ENCODE data around the gene CTDSPL.
"Not testable (repeated sequence)": the region's sequence is repeated elsewhere in the genome, so short reads cannot be mapped to it uniquely, and the experiment has no call there.

CTDSPL gene

DNA sequence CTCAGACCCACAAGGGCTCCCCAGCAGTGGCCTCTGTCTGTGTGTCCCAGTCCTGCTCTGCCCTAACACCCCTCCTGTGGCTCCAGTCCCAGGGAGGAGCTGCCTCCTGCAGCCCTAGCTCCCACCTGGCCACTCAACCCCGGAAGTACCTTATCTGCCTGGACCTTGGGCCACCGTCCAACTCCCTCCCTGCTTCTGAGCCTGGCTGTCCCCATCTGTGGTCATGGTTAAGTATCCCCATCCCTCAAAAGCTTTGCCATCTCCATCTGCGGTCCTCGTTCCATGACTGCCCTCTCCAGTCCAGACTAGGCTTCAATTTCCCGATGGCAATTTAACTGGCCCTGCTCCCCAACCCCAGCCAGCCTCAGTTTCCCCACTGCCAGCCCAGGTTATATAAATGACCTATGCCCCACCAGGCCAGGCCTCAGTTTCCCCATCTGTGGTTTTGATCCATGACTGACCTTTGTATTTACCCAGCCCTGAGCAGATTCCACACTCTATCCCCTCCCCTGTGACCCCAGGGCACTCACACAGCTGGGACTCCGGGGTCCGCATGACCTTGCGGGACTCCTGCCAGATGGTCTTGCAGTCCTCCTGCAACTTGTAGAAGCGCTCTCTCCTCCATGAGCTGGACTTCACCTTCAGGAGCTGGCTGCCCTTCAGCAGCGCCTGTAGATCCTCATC, 158.1 kb downstream of the CTDSPL start:
- no peak for DNase-seq (ENCODE audit: low spot score)

DNA sequence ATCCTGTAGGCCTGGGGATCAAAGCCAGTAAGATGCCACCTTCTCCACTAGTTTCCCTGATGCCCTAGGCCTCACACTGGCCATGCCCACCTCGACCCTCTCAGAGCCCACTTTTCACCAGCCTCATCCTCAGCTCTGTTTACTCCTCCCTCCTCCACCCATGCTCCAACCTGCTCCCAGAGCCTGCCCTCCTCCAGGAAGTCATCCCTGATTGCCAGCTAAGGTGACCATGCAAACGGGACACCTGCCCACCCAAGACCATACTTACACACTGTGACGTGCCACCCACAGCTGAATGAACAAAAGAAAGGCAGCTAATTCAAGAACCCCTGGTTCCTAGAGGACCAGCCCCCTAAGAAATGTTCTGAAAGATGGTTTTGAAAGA, 158.7 kb downstream of the CTDSPL start:
- no peak for DNase-seq (ENCODE audit: low spot score)

DNA sequence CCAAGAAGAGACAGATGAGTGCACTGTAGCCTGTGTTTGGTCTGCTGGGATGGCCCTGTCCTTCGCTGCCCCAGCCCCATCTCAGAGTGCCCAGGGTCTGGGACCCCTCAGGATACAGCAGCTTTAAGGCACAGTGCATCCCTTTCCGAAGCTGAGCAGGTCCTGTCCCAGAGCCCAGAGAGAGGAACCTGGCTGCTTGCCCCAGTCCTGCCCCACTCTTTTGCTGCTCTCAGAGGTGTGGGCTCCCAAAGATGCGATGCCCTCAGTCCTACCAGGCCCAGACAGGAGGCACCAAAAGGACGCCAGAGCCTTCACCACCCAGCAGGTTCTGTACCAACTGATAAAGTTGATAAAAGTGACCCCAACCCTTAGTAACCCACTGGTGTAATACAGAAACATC, 159.5 kb downstream of the CTDSPL start:
- no peak for DNase-seq (ENCODE audit: low spot score)

DNA sequence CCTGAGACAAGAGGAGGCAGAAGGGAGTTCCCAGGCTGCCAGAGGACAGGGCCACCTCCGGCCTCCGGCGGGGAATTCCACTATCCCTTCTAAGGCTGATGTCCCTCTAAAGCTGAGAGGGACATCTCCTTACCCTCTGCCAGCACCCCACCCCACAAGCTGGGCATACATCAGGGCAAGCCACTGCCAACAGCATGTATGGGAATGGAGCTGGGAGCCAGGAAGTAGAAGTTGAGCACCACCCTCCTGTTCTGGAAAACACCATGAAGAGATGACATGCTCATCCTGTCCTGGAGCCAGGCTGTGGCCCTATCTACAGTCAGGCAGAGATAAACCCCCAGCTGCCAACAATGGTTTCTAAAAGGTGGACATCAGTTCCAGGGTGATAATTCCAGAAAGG, 160.6 kb downstream of the CTDSPL start:
- no peak for DNase-seq (ENCODE audit: low spot score)

DNA sequence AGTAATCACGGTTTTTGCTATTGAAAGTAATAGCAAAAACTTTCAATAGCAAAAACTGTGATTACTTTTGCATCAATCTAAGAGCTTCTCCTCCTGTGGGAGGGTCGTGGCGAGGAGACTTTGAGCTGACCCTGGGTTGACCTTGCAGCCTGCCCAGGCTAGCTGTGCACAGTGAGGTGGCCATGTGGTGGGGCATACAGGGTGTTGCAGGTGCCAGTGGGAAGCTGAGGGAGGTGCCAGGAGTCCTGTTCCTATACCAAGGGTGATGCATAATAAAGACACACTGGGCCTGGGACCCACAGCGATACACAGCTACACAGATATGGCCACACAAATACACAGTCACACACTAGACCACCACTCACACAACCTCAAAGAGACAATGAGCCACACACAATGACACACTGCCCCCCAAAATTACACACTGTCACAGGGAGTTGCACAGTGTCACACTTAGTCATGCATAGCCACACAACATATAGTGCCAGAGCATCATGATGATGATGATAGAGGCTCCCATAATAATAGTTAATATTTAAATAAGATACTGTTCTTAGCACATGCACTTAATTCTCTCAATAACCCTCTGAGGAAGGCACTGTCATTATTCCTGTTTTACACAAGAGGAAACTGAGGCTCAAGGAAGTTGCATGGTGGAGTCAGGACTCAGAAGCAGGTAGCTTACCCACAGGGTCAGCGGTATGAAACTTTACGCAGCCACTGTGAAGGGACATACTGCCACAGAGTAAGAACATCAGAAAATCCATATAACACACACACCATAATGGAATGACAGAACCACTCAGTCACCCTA, 161.4 kb downstream of the CTDSPL start:
- DNase-seq (ENCODE audit: low spot score), result no peak

DNA sequence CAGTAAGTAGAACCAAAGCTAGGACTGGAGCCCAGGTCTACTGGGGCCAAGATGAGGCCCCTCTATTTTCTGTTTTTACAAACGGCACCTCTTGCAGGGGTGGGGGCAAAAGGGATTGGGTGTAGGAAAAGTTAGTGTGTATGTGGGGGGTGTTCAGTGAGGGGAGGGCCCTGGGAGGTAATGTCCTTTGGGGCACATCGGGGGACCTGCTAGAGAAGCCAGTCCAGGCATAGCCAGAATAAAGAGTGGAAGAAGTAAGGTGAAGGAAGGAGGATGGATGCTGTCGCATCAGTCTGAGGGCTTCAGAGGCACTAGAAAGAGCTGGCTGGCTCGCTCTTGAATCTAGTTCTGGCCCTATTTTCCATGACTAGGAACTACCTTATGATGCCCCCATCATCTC, 165.2 kb downstream of the CTDSPL start:
- DNase-seq (ENCODE audit: low spot score), result no peak

DNA sequence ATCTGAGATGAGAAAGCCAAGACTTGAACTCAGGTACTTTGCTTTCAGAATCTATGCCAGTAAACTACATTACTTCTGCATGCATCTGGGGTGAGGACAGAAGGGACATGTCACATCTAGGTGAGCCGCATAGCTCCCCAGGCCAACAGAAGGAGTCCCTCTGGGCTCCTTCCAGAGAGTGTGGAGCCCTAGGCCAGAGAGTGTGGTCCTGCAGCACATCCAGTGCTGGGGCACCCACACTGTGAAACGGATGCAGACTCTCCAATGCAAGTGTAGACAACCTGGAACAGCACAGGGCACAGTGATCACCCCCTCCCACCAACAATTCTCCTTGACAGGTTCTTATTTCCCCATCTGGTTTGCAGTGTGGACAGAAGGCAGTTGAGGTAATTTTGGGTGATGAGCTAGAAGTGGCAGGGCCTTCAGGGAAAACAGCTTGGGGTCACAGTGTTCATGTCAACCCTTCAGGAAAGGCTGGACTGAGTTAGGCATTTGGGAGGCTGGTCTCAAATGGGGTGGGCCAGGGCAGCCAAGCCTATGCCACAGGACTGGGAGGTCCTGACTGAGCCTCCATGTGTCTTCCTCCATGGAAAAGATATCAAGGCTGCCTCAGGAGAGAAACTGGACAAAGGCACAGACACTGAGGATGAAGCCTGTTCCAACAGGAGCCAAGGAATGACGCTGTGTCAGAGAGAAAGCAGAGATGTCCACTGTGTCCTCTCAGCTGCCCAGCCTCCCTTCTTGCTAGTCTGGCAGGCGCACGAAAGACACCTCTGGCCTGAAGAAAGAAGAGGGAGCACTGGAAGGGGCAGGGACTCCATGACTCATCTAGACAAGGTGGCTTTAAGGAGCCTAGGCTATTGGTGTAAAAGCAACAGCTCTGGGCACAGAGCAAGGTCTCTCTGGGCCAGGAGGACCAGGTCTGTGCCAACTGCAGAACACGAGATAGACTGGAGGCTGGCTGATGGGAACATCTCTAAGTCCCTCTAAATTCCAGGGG, 166.1 kb downstream of the CTDSPL start:
- no peak for DNase-seq (ENCODE audit: low spot score)

DNA sequence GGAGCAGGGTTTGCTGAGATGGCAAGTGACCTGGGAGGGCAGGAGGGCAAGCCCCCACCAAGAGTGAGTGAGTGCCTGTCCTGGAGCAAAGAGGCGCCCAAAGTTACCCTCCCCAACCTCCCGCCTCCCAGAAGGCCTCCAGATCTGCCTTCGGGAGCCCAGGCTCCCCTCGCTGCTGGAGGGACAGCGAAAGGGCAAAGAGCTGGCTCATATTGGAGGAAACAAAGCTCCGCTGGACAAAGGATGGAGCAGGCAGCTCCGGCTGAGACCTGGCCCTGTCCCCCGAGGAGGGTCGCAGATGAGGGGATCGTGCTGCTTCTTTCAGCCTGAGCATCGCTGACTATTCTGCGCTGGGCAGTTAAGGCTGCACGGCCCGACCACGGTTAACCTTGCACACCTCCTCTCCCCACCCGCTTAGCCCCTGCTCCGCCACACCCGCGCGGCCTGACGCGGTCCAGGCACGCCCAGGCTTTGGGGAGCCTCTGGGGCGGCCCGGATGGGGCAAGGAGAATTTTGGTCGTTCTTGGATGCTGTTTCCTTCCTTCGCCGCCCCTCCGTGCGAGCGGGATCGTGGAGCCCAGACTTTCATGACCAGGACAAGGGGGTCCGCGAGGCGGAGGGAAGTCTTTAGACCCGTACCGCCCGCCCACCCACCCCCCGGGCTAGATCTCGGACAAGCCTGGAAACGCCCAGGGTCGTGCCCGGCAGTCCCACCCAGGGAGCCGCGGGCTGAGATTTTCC, 167.1 kb downstream of the CTDSPL start:
- DNase-seq (ENCODE audit: low spot score), result no peak

DNA sequence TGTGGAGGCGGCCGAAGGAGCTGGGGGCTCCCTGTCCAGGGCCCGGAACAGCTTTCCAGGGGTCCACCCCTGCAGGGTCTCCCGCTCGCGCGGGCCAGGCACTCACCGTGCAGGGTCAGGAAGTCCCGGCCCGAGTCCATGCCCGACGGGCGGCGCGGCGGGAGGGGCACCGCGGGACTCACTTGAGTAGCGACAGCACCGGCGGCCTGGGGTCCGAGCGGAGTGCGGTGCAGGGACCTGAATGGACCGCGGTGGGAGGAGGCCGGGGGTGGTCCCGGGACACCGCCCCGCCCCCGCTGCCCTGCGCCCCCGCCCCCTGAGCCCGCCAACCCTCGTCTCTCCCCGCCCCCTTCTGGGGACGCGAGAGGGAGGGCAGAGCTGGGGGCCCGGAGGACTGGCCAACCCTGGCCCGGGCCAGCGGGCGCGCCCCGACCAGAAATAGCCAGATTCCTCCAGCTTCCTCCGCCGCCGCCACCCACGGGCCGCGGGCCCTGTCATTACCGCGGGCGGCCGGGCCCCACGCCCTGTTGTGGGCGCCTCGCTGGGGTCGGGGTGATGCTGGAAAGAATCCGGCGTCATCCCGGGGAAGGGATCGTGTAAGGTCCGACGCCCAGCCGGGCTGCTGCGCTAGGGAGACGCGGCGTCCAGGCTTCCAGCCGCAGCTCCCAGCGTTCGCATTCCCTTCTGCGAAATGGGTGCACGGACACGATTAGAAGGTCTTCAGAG, 167.9 kb downstream of the CTDSPL start, which contains the start of gene PLCD1:
TSS of gene PLCD1 (minus strand) at position 243 of the 726 bp plus-strand sequence. CDS start at position 140, 103 bp downstream.
- no peak for DNase-seq (ENCODE audit: low spot score)

DNA sequence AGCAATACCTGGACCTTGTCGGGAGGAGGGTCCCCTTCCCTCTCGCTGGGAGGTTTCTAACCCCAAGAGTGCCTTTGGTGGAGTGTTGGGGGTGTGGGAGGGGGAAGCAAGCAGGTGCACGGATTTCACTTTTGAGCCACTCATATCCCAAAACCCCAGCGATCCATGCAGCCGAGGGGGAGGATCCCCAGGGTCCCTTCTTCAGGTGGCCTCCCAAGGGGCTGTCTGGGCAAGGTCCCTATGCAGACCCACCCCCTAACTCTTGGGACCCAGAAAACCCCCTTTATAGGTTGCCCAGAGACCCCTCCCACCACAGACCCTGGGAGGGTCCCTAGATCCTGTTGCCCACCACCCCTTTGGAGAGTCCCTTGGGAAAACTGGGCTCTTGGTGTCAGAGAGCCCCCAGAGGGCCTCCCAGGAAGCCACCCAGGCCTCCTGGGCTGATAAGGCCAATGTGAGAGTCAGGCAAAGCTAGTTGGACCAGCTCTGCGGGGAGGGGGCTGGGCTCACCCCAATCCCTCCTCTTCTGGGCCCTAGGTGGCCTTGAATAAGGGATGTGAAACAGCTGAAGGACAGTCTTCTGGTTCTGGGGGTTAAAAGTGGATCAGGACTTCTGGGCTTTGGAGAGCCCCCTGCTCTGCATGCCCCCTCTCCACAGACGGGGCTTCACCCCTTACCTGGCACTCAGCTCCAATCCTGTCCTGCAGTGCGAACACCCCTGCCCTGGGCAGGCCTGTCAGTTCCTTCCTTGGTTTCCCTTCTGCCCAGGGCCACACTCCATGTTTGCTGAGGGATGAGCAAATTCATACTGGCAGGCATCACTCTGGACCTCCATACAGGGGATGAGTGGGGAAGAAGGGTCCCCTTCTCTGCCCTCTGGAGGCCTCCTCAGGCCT, 168.7 kb downstream of the CTDSPL start:
- no peak for DNase-seq (ENCODE audit: low spot score)

DNA sequence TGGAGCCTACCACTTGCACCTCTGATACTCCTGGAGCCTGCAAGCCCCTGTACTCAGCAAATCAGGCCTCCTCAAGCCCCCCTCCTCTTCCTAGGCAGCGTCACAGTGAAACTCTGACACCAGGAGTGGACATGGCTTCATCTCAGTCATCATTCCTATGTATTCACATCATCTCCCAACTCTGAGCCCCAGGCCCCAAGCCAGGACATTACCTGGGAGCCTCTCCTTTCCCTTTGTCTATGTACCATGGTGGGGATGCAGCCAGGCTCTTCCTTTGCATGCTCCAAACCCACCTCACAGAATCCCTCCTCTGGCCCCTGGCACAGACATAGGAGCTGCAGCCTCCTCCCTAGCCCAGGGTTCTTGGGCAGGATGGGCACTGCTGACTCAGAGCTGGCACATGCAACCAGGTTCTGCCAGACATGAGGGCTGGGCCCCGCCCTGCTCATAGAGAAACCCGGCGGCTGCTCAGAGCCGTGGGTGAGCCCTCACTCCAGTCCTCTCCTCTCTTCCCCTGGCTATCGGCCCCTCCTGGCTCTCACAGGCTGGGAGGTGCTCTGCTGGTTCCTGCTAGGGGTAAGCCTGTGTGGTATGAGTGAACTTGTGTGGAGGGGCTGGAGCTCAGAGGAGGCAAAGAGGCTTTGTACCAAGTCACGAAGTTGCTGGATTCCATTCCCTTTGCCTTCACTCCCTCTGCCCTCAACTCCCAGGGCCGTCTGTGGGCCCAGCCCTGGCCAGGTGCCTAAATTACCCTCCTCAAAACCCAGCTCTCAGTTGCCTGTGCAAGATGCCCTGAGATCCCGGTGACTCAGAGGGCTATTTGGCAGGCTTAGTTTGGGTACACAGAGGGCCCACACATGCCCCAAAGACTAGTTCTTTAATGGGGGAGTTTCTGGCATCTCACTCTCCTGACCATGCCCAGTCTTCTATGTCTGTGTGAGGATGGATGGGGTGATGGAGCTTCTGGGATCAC, 169.6 kb downstream of the CTDSPL start:
- DNase-seq (ENCODE audit: low spot score), result no peak

DNA sequence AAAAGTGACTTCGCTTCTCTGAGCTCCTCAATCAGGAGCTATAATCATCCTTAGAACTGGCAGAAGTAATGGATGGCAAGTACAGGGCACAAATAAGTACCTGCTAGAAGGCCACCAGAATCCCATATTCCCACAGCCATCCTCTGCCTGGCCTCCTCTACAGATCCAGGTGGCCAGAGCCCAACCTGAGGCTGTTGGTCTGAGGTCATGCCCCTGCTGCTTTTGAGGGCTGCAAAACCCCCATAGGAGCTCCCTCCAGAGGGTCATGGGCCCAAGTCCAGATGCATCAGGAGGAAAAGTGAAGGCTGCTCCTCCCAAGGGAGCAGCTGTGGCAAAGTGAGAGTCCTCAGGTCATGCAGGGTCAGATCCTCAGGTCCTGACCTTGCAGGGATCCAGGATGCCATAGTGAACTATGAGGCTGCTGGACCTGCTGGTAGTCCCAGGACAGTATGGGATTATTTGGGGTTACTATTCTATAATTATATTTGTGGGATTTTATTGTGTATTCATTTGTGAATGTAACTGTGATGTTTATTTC, 170.7 kb downstream of the CTDSPL start:
- no peak for DNase-seq (ENCODE audit: low spot score)

DNA sequence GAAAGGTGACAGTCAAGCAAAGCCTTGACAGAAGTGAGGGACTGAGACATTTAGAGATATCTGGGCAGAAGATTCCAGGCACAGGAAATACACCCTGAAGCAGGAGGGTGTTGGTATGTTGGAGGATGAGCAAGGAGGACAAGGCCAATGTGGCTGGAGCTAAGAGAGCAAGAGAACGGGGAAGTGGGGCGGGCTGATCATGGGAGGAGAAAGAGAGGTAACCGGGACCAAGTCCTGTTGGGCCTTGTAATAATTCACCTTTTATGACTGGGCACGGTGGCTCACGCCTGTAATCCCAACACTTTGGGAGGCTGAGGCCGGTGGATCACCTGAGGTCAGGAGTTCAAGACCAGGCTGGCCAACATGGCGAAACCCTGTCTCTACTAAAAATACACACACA, 171.9 kb downstream of the CTDSPL start:
- DNase-seq (ENCODE audit: low spot score), result not testable (repeated sequence)
